ENCODE measurements around the gene IZUMO4. TPM values are rescaled to one million over a fixed set of nuclear protein-coding genes. Genes with fewer than 3 reads are reported as not detected.

Gene IZUMO4
- total and polyA plus RNA-seq, 4 donors = 1.2 to 1.4 (median 1.2) TPM

GRCh38 chr19:2132731-2133490, 36.2 kb downstream of the IZUMO4 start:
- DNase-seq (ENCODE audit: low spot score) = no peak
- Histone ChIP-seq H3K27ac (ENCODE audit: low read depth in 1 of 2, low read length in 2 of 2) (peak overlapping the region; percentile 63 to 74), H3K9ac (ENCODE audit: low read depth in 1 of 2, low read length in 2 of 2) (no peak overlapping the region), H3K4me1 (ENCODE audit: control insufficient read depth in 4 of 4, insufficient read depth in 4 of 4, low read length in 3 of 4) (peaks cover 0 to 19% (median 12%) of the 10 kb centered on the region in 4 donors), H3K27me3 (ENCODE audit: control insufficient read depth in 4 of 4, insufficient read depth in 4 of 4, low read length in 3 of 4) (no peaks in the 10 kb centered on the region), H3K9me3 (ENCODE audit: control insufficient read depth in 4 of 4, low read length in 3 of 4) (no peaks in the 10 kb centered on the region), H3K36me3 (ENCODE audit: control insufficient read depth in 4 of 4, insufficient read depth in 3 of 4, low read depth in 1 of 4, low read length in 3 of 4) (peaks cover 18 to 48% (median 27%) of the 10 kb centered on the region in 4 donors), H3K4me3 (ENCODE audit: low read depth in 1 of 3, low read length in 3 of 3) (no peak overlapping the region)
- 52% methylated on average over 19 of the region's 19 CpGs for WGBS
- TF ChIP-seq CTCF (IDR thresholded peaks at IDR 0.05; ENCODE audit: low read depth, low read length, missing input control) (no peak), SP1 (IDR thresholded peaks at IDR 0.05) (peak; percentile 67), EGR1 (IDR thresholded peaks at IDR 0.05; ENCODE audit: low read depth in 2 of 2) (no peak), RAD21 (IDR thresholded peaks at IDR 0.05) (peak in 1 of 2 donors; percentile 27), HNF4G (IDR thresholded peaks at IDR 0.05) (peak; percentile 14), GABPA (IDR thresholded peaks at IDR 0.05 in 1 of 2, conservative IDR thresholded peaks at IDR 0.05 in 1 of 2) (no peak), RXRA (IDR thresholded peaks at IDR 0.05) (peak; percentile 87 to 93), HNF4A (conservative IDR thresholded peaks at IDR 0.05) (peak; percentile 79)

GRCh38 chr19:2135474-2136402, 39.0 kb downstream of the IZUMO4 start:
- DNase-seq (ENCODE audit: low spot score) = no peak
- TF ChIP-seq RXRA (IDR thresholded peaks at IDR 0.05) = peak in 1 of 2 donors; percentile 66
- TF ChIP-seq FOXA1 (IDR thresholded peaks at IDR 0.05) = no peak
- TF ChIP-seq MAX (IDR thresholded peaks at IDR 0.05) = no peak
- no peak for TF ChIP-seq CTCF (IDR thresholded peaks at IDR 0.05; ENCODE audit: low read depth, low read length, missing input control)
- peak in 1 of 2 donors; percentile 59 for TF ChIP-seq HNF4A (conservative IDR thresholded peaks at IDR 0.05)
- no peak for TF ChIP-seq TAF1 (conservative IDR thresholded peaks at IDR 0.05)
- no peak for TF ChIP-seq EGR1 (IDR thresholded peaks at IDR 0.05; ENCODE audit: low read depth in 2 of 2)
- TF ChIP-seq ZBTB33 (IDR thresholded peaks at IDR 0.05) = no peak
- peak; percentile 14 for TF ChIP-seq SP1 (IDR thresholded peaks at IDR 0.05)
- TF ChIP-seq REST (IDR thresholded peaks at IDR 0.05) = no peak
- no peak for TF ChIP-seq NR2F2 (IDR thresholded peaks at IDR 0.05)
- TF ChIP-seq HNF4G (IDR thresholded peaks at IDR 0.05) = no peak
- no peak for TF ChIP-seq RAD21 (IDR thresholded peaks at IDR 0.05)
- no peak for TF ChIP-seq JUND (IDR thresholded peaks at IDR 0.05)
- peak in 1 of 2 donors; percentile 55 for TF ChIP-seq GABPA (IDR thresholded peaks at IDR 0.05 in 1 of 2, conservative IDR thresholded peaks at IDR 0.05 in 1 of 2)
- no peak for TF ChIP-seq ATF3 (IDR thresholded peaks at IDR 0.05)
- TF ChIP-seq FOXA2 (IDR thresholded peaks at IDR 0.05) = no peak
- TF ChIP-seq YY1 (IDR thresholded peaks at IDR 0.05) = no peak
- no peak overlapping the region for H3K4me3 ChIP-seq (ENCODE audit: low read depth in 1 of 3, low read length in 3 of 3)
- no peaks in the 10 kb centered on the region for H3K27me3 ChIP-seq (ENCODE audit: control insufficient read depth in 4 of 4, insufficient read depth in 4 of 4, low read length in 3 of 4)
- WGBS = 79% methylated on average over 50 of the region's 50 CpGs
- H3K9ac ChIP-seq (ENCODE audit: low read depth in 1 of 2, low read length in 2 of 2) = no peak overlapping the region
- H3K36me3 ChIP-seq (ENCODE audit: control insufficient read depth in 4 of 4, insufficient read depth in 3 of 4, low read depth in 1 of 4, low read length in 3 of 4) = peaks cover 12 to 40% (median 18%) of the 10 kb centered on the region in 4 donors
- H3K4me1 ChIP-seq (ENCODE audit: control insufficient read depth in 4 of 4, insufficient read depth in 4 of 4, low read length in 3 of 4) = peaks cover 0 to 19% (median 12%) of the 10 kb centered on the region in 4 donors
- H3K27ac ChIP-seq (ENCODE audit: low read depth in 1 of 2, low read length in 2 of 2) = peak overlapping the region; percentile 79 to 93
- H3K9me3 ChIP-seq (ENCODE audit: control insufficient read depth in 4 of 4, low read length in 3 of 4) = no peaks in the 10 kb centered on the region

Data from liver (tissue), 9 donors.